GM18868 (cell line): ENCODE data around the gene OR1S2.
"Not testable (repeated sequence)": the region's sequence is repeated elsewhere in the genome, so short reads cannot be mapped to it uniquely, and the experiment has no call there.

Experiments used
- ATAC-seq: cut with Tn5 transposase; IDR thresholded peaks from one replicate; pipeline ENCODE4 v1.9.1; 2021; ENCODE audit warnings: mild to moderate bottlenecking, moderate library complexity; ENCODE audit not compliant: unreplicated experiment

OR1S2 gene, protein sequence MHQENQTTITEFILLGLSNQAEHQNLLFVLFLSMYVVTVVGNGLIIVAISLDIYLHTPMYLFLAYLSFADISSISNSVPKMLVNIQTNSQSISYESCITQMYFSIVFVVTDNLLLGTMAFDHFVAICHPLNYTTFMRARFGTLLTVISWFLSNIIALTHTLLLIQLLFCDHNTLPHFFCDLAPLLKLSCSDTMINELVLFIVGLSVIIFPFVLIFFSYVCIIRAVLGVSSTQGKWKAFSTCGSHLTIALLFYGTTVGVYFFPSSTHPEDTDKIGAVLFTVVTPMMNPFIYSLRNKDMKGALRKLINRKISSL

DNA sequence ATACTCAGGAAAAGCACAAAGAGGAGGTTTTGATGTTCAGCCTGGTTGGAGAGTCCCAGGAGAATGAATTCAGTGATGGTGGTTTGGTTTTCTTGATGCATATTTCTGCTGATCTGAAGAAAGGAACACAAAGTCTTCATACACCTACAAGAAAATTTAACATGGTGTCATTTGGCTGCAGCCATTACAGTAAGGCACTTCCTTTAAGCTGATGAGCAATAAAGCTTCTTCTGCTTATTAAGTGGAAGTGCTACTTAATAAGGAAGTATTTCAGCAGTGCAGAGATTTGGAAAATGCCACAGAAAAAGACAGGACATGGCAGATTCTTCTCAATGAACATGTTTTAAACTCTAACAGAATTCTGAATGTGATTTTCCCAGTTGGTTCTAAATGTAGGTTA, at the start of gene OR1S2:
Gene OR1S2 (minus strand): TSS at position 101 of the 400 bp plus-strand sequence. CDS start 0 bp downstream, at position 101.
- ATAC-seq: no peak

GRCh38 chr11:58243954-58244353, 40.0 kb upstream of the OR1S2 start:
- no peak for ATAC-seq

DNA sequence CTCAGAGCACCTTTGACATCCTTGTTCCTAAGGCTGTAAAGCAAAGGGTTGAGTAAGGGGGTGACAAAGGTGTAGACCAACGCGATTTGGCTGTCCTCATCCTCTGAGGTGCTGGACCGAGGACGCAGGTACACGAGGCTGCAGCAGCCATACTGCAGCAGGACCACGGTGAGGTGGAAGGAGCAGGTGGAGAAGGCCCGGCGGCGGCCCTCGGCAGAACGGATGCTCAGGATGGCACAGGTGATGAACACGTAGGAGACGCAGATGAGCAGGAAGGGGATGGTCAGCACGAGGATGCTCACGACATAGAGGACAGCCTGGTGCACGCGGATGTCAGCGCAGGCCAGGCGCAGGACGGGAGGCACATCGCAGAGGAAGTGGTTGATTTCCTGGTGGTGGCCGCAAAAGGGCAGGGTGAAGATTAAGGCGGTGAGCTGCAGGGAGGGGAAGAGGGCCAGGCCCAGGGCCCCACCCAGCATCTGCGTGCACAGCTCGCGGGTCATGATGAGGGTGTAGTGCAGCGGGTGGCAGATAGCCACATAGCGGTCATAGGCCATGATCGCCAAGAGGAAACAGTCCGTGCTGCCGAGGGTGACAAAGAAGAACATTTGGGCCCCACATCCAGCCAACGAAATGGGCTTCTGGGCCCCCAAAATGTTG, 24.1 kb upstream of the OR1S2 start:
- ATAC-seq: no peak

DNA sequence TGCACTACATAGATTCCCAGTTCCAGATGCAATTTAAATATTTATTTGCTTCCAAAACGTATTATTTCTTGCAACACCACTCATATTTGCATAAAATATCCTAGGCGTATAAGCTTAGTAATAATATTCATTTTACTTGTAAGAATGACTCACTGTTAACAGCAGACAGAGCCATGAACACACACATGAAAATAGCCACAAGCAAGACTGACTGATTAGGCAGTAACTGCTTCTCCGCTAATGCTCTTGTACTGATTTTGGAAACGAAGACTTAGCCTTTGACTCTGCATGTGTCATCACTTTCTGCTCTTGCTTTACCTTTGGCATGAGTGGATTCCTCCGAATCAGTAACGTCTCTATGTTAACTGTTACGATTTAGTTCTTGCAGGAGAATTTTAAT, 18.8 kb upstream of the OR1S2 start:
- ATAC-seq: no peak

- ATAC-seq: no peak
Measured at GRCh38 chr11:58216476-58216875, 12.5 kb upstream of the OR1S2 start.

GRCh38 chr11:58212420-58212819, 8.5 kb upstream of the OR1S2 start, which contains the start of gene OR1S1:
TSS of gene OR1S1 (plus strand) at chr11:58212720.
- ATAC-seq: not testable (repeated sequence)

- ATAC-seq: no peak
Measured at GRCh38 chr11:58199271-58199670, 4.7 kb downstream of the OR1S2 start.

GRCh38 chr11:58195939-58196338, 8.0 kb downstream of the OR1S2 start:
- ATAC-seq: no peak

GRCh38 chr11:58193391-58193790, 10.6 kb downstream of the OR1S2 start:
- ATAC-seq: no peak

DNA sequence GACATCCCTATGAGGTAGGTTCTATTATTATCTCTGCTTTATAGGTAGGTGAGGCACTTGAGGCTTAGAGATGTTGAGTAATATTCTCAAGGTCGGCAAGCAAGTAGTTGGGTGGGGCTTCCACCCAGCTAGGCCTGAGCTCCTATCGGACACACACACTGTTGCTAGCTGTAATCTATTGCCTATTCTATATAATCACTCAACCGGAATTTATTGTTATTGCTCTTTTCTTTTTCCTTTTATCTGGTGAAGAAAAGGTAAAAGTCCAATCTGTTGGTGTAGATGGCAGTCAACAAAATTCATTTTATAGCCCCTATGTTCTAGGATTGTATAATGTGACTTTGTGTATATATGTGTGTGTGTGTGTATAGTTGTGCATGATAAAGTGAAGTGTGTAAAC, 11.7 kb downstream of the OR1S2 start:
- no peak for ATAC-seq

DNA sequence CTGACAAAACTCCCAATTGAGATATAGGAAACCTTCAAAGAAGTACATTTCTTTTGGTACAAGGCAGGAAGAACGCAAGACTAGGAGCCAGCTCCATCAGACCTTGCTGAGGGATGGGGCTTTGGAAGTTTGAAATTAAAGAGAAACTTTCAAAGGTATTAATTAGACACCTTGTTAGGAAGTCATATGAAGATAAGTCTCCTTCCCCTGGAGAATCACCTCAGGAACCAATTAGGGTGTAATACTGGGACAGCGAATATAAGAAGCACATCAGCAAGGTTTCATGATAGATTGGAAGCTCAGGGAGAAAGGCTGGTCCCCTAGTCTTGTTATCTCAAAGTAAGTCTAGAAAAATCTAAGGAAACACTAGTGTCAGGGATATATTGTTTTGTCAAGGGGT, 15.2 kb downstream of the OR1S2 start, which contains the start of gene OR9Q2:
Gene OR9Q2 (plus strand): TSS at position 301 of the 400 bp plus-strand sequence. CDS start 1,421 bp downstream, outside the sequence.
- no peak for ATAC-seq

DNA sequence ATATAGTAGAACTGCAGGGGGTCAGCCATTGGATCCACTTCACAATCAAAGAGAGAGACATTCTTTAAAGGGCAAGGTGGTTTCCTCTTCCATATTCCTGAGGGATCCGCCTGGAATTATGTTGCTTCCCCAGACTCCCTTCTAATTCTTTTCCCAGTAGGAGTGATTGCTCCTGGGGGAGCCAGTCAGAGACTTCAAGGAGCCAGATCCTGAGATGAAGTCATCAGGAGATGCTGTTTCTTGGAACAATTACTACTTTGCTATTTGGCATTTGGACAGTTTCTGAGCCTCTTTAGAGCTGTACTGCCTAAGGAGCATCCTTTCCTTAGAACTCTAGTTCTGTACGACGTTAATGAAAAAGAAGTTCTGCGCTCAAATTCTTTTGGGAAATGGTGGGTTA, 17.0 kb downstream of the OR1S2 start:
- no peak for ATAC-seq

- no peak for ATAC-seq
Measured at GRCh38 chr11:58179648-58180047, 24.3 kb downstream of the OR1S2 start.

DNA sequence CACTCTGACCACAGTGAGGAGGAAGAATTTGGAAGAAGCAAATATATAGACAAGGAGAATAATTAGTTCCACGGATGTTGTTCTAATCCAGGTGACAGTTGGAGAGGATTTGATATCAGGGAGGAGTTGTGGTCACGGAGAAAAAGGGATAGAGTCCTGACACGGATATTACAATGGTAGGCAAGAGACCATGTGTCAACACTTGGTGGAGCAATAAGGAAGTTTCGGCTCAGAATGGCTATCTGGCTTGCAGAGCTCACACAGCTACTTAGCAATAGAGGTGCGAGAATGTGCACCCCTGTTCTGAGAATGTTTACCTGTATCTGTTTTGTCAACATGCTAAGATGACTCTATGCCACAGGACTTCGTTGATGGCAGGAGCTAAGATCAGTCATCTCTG, 25.5 kb downstream of the OR1S2 start:
- ATAC-seq: no peak

DNA sequence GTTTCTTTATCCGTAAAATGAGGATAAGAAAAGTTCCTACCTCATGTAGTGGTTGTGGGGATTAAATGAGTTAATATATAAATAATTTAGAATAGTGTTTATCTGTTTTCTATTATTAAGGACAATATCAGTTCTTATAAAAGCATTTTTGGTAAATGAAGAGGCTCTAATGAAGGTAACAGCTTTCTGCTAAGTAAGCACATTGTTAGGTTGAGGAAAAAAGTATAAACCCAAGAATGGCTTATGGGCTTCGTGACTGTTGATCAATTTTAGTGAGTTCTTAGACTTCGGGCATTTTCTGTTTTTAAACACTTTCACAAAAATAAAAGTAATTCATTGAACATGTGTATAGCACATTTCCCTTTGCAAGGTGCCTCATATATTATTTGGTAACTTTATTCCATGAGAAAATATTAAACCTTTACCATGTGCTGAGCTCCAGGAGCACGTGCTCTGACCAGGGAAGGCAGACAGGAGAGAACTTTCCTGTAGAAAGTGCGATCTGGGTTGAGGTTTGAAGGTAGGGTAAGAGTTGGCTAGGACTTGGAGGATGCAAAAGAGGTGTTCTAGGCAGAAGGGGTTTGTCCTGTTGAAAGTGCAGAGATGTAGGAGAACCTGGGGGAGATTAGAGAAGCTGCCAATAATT, 26.4 kb downstream of the OR1S2 start:
- ATAC-seq: no peak

- ATAC-seq: no peak
Measured at GRCh38 chr11:58165504-58166106, 38.3 kb downstream of the OR1S2 start.

GRCh38 chr11:58164990-58165389, 39.0 kb downstream of the OR1S2 start:
- no peak for ATAC-seq

DNA sequence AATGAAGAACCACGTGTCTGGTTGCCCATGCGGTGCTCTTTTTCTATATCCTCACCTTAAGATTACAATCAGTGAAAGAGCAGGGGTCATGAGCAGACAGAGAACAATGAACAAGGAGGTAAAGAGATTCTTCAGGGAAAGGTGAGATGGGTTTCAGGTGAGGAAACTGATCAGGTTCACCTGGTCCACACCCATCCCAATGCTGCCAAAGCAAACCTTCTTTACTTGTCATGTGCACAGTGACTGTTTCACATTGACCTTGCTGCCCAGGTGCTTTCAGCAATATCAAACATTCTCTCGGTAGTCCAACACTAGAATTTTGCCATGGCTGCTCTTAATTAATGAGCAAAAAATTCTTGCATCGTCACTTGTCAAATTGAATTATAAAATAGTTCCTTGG, 39.6 kb downstream of the OR1S2 start:
- ATAC-seq: no peak
